Activated naive CD4-positive, alpha-beta T cell treated with anti-CD3 and anti-CD28 coated beads, Interleukin-2, amount 50 U/mL, for 24 hours (primary cell): Measurements from ENCODE around the gene RDH16.
"Not testable (repeated sequence)": the region's sequence is repeated elsewhere in the genome, so short reads cannot be mapped to it uniquely, and the experiment has no call there.

Source experiments
- H3K27ac Mint-ChIP-seq: one replicate; pipeline ENCODE4 v1.8.0; 2021; ENCODE audit warnings: mild to moderate bottlenecking, mixed read lengths
- H3K27me3 Mint-ChIP-seq: one replicate; pipeline ENCODE4 v1.8.0; 2021; ENCODE audit warnings: mixed read lengths
- H3K36me3 Mint-ChIP-seq: one replicate; pipeline ENCODE4 v1.8.0; 2021; ENCODE audit warnings: mixed read lengths
- H3K4me1 Mint-ChIP-seq: one replicate; pipeline ENCODE4 v1.8.0; 2021; ENCODE audit warnings: mixed read lengths
- H3K4me3 Mint-ChIP-seq: one replicate; pipeline ENCODE4 v1.8.0; 2021; ENCODE audit warnings: mild to moderate bottlenecking, mixed read lengths
- H3K9me3 Mint-ChIP-seq: one replicate; pipeline ENCODE4 v1.8.0; 2021; ENCODE audit warnings: mixed read lengths

Gene RDH16

DNA sequence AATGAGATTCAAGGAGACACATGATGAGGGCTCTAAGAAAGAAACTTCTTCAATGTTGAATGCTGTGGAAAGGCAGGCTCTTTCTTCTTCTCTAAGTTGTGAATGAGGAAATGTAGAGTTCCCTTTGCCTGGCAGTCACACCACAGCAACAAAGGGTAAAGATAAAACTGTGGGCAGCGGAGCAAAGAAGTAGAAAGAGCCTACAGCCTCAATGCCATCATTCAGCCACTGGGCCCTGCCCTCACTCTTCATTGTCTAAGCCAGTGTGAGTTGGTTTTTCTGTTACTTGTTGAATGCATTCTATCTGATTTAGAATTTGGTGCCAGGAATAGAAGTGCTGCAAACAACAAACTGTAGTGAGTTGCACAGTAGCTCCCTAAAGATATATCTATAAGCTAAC lies 35.4 kb downstream of the RDH16 start:
- H3K4me3 Mint-ChIP-seq, result no peak overlapping the region
- peaks cover 1% of the 10 kb centered on the region for H3K36me3 Mint-ChIP-seq

DNA sequence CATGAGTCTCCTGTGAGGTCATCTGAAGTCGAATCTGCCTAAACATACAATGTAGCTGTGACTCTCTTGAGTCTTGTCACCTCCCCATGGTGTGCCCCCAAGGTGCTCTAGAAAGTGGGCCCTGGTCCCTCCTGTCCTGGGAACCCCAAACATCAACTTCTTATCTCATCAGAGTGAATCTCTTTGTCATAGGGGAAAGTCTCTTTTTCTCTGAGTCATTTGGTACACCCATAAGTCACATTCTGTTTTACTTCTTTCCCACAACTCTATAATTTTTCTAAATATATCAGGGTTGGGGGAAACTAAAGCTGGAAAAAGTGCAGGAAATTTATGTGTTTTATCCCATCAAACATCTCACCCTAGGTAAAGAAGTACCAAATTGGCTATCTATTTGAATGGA lies 36.1 kb downstream of the RDH16 start:
- H3K27ac Mint-ChIP-seq, result no peak overlapping the region
- H3K9me3 Mint-ChIP-seq, result peaks cover 8% of the 10 kb centered on the region
- peaks cover 1% of the 10 kb centered on the region for H3K36me3 Mint-ChIP-seq
- H3K27me3 Mint-ChIP-seq, result peaks cover 6% of the 10 kb centered on the region
- H3K4me3 Mint-ChIP-seq, result no peak overlapping the region
- H3K4me1 Mint-ChIP-seq, result no peaks in the 10 kb centered on the region

More for the DNA sequence above, 35.4 kb downstream of the RDH16 start:
- Mint-ChIP-seq H3K9me3 (peaks cover 8% of the 10 kb centered on the region), H3K27me3 (peaks cover 4% of the 10 kb centered on the region), H3K27ac (no peak overlapping the region), H3K4me1 (no peaks in the 10 kb centered on the region)

DNA sequence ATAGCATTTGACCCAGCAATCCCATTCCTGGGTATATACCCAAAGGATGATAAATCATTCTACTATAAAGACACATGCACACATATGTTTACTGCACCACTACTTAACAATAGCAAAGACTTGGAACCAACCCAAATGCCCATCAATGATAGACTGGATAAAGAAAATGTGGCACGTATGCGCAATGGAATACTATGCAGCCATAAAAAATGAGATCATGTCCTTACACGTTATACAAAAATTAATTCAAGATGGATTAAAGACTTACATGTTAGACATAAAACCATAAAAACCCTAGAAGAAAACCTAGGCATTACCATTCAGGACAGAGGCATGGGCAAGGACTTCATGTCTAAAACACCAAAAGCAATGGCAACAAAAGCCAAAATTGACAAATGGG lies 39.3 kb downstream of the RDH16 start:
- H3K4me3 Mint-ChIP-seq, H3K4me1 Mint-ChIP-seq, H3K27ac Mint-ChIP-seq, H3K9me3 Mint-ChIP-seq, H3K27me3 Mint-ChIP-seq, H3K36me3 Mint-ChIP-seq: not testable (repeated sequence)

DNA sequence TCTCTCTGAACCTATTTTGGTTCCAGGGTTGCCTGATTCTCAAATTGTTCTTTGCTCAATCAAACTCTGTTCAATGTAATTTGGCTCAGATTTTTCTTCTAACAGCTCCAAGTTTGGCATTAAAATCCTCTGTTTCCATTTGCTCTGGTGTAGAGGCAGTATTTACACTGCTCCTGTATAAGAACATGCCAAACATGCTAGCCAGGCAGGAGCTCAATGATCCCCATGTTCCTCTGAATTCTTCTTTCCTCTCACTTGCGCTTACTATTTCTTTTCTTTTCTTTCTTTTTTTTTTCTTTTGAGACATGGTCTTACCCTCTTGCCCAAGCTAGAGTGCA lies 40.4 kb downstream of the RDH16 start:
- H3K4me3 Mint-ChIP-seq, result no peak overlapping the region
- H3K27ac Mint-ChIP-seq, result no peak overlapping the region
- H3K27me3 Mint-ChIP-seq, result peaks cover 6% of the 10 kb centered on the region
- peaks cover 8% of the 10 kb centered on the region for H3K9me3 Mint-ChIP-seq
- no peaks in the 10 kb centered on the region for H3K4me1 Mint-ChIP-seq
- peaks cover 1% of the 10 kb centered on the region for H3K36me3 Mint-ChIP-seq

DNA sequence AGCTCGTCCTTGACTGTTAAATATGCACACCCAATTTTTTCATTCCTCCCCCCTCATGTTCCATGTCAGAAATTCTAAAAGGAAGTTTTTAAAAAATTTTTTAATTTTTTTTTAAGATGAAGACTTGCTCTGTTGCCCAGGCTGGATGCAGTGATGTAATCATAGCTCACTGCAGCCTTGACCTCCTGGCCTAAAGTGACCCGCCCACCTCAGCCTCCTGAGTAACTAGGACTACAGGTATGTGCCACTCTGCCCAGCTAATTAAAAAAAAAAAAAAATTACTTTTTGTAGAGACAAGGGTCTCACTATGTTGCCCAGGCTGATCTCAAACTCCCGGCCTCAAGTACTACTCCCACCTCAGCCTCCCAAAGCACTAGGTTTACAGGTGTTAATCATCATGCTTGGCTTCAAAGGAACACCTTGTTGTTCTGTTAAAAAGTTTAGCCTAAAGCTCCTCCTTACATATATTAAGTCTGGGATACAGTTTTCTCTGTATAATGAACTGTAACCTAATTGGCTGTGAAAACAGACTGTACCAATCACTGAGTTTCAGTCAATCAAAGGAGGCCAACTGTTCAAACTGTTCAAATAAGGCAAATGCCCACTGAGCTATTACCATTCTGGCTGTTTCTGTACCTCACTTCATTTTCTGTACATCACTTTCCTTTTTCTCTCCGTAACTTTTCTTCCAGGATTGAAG lies 41.0 kb downstream of the RDH16 start:
- no peak overlapping the region for H3K4me3 Mint-ChIP-seq
- peaks cover 8% of the 10 kb centered on the region for H3K9me3 Mint-ChIP-seq
- no peak overlapping the region for H3K27ac Mint-ChIP-seq
- peaks cover 6% of the 10 kb centered on the region for H3K27me3 Mint-ChIP-seq
- H3K4me1 Mint-ChIP-seq, result no peaks in the 10 kb centered on the region
- peaks cover 1% of the 10 kb centered on the region for H3K36me3 Mint-ChIP-seq

DNA sequence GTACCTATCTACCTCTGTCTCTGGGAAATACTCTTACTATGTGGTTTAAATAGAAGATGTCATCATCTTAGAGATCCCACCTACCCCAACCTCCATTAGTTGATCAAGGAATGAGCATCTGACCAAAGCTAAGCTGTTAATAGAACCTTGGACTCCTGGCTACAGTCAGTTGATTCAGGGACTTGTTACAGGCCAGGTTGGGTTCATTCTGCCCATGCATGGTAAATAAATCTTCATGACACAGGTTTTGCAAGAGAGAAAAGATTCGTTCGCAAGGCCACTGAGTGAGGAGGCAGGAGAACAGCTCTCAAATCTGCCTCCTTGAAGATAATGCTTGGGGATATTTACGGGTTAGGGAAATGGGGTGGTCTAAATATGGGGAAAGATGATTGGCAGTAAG lies 42.7 kb downstream of the RDH16 start:
- H3K9me3 Mint-ChIP-seq, result no peaks in the 10 kb centered on the region
- H3K4me1 Mint-ChIP-seq, result no peaks in the 10 kb centered on the region
- H3K27ac Mint-ChIP-seq, result no peak overlapping the region
- no peak overlapping the region for H3K4me3 Mint-ChIP-seq
- H3K36me3 Mint-ChIP-seq, result no peaks in the 10 kb centered on the region
- peaks cover 5% of the 10 kb centered on the region for H3K27me3 Mint-ChIP-seq

DNA sequence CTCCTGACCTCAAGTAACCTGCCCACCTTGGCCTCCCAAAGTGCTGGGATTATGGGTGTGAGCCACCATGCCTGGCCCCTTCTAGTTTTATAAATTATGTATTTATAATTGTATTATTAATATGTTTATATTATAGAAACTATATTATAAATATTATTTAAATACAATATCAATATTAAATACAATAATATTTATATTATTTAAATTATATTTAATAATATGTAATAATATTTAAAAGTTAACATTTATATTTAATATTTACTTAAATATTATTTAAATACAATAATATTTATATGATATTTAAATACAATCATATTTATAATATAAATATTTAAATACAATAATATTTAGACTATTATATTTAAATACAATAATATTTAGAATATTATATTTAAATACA lies 43.2 kb downstream of the RDH16 start:
- Mint-ChIP-seq H3K36me3 (no peaks in the 10 kb centered on the region), H3K9me3 (no peaks in the 10 kb centered on the region), H3K27ac (no peak overlapping the region), H3K4me3 (no peak overlapping the region), H3K4me1 (no peaks in the 10 kb centered on the region), H3K27me3 (peaks cover 7% of the 10 kb centered on the region)

DNA sequence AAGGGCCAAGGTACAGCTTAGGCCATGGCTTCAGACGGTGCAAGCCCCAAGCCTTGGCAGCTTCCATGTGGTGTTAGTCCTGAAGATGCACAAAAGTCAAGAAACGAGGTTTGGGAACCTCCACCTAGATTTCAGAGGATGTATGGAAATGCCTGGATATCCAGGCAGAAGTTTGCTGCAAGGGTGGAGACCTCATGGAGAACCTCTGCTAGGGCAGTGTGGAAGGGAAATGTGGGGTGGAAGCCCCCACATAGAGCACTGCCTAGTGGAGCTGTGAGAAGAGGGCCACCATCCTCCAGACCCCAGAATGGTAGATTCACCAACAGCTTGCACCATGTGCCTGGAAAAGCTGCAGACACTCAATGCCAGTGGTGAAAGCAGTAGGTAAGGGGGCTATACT lies 48.0 kb downstream of the RDH16 start:
- H3K27me3 Mint-ChIP-seq, H3K4me3 Mint-ChIP-seq: not testable (repeated sequence)

DNA sequence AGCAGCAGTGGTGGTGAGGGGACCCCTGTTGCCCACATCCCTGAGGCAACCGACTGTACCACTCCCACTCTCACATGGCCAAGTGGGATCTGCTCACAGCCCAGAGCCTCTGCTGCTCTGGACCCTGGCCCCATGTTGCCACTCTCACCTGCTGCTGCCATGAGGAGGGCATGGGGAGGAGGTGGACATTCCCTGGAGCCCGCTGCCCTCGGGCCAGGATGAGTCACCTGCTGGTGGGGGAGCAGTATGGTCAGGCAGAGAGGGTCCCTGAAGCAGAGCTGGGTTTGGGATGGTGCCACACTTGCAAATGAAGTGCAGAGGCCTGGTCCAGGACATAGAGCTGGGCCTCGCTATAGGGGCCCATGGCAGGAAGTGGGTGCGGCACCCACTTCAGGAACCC lies 49.3 kb downstream of the RDH16 start:
- no peak overlapping the region for H3K27ac Mint-ChIP-seq
- H3K27me3 Mint-ChIP-seq, result peaks cover 5% of the 10 kb centered on the region
- no peaks in the 10 kb centered on the region for H3K9me3 Mint-ChIP-seq
- H3K4me3 Mint-ChIP-seq, result no peak overlapping the region
- peaks cover 2% of the 10 kb centered on the region for H3K36me3 Mint-ChIP-seq
- no peaks in the 10 kb centered on the region for H3K4me1 Mint-ChIP-seq

More for the DNA sequence above, 48.0 kb downstream of the RDH16 start:
- H3K27ac Mint-ChIP-seq, H3K36me3 Mint-ChIP-seq, H3K4me1 Mint-ChIP-seq, H3K9me3 Mint-ChIP-seq: not testable (repeated sequence)

DNA sequence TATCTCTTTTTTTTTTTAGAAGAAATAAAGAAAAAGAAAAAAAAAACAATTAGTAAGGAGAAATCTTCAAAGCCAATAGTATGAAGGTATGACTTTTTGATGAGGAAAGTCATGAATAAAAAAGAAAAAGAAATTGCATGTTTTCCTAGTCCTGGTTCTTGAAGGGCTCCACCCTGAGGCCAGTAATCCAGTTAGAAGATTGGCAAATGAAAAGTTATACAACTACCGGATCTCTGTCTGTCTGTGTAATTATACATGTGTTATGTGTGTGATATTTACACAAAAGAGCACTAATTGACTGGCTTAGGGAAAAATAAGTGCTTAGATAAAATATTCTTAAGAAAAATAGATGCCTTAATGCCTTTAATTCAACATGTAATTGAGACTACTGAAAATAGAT lies 51.6 kb downstream of the RDH16 start:
- peaks cover 5% of the 10 kb centered on the region for H3K9me3 Mint-ChIP-seq
- H3K4me1 Mint-ChIP-seq, result no peaks in the 10 kb centered on the region
- H3K27ac Mint-ChIP-seq, result no peak overlapping the region
- H3K36me3 Mint-ChIP-seq, result peaks cover 9% of the 10 kb centered on the region
- H3K27me3 Mint-ChIP-seq, result peaks cover 3% of the 10 kb centered on the region
- H3K4me3 Mint-ChIP-seq, result no peak overlapping the region

DNA sequence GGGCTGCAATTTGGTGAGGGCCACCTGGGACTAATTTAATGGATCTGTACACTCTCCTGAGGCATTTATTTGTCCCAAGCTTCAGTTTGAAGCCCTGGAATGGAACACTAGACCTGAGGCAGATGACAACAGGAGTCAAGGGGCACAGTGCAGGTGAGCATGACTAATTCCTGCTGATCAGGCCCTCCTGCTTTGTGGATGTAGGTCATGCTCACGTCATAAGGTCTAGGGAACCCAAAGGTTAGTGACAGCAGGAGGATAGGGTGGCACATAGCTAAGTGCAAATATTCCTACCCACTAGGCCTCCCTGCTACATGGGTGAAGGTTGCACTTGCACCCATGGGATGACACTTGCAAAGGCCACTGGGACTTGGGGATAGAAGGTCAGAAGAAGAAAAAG lies 54.0 kb downstream of the RDH16 start:
- no peaks in the 10 kb centered on the region for H3K27me3 Mint-ChIP-seq
- peaks cover 9% of the 10 kb centered on the region for H3K9me3 Mint-ChIP-seq
- no peak overlapping the region for H3K4me3 Mint-ChIP-seq

More for the DNA sequence above, 54.0 kb downstream of the RDH16 start:
- no peaks in the 10 kb centered on the region for H3K4me1 Mint-ChIP-seq
- H3K36me3 Mint-ChIP-seq, result peaks cover 9% of the 10 kb centered on the region
- no peak overlapping the region for H3K27ac Mint-ChIP-seq
